PC-3 (cell line): ENCODE measurements around the gene RLIM. TPM values are rescaled to one million over a fixed set of nuclear protein-coding genes. Genes with fewer than 3 reads are reported as not detected.

Experiments
- ATAC-seq: fragments of 200-7000 bp; cut with Tn5 transposase; 2 replicates; pipeline ENCODE4 v1.9.1; 2020; ENCODE audit warnings: mild to moderate bottlenecking, moderate library complexity
- BruUV-seq: library from RNA; stranded (reverse); fragments of 400-500 nt; replicated peaks from 2 replicates; lab custom pipeline; 2021; lab: Mats Ljungman, UMichigan
- CTCF ChIA-PET: fragments of 300-600 bp; sonication (Branson Sonifier 250); formaldehyde crosslinking; loops from one replicate; lab custom pipeline; 2022; ENCODE audit warnings: antibody characterized with exemption; lab: Charles Lee
- POLR2A ChIA-PET: fragments of 300-600 bp; sonication (Branson Sonifier 250); formaldehyde crosslinking; loops from one replicate; lab custom pipeline; 2022; ENCODE audit warnings: antibody characterized with exemption; ENCODE audit not compliant: unreplicated experiment; lab: Charles Lee
- DNase-seq: peaks from one replicate; pipeline ENCODE4 v3.0.0-alpha.2; 2015
- H2AFZ ChIP-seq: fragments of 300-600 bp; sonication (generic); 2 replicates; pipeline ENCODE4 v1.6.0; 2016; ENCODE audit warnings: antibody characterized with exemption, low read length
- H3F3A ChIP-seq: fragments of 300-600 bp; sonication (generic); one replicate; pipeline ENCODE4 v1.6.0; 2017; ENCODE audit warnings: antibody characterized with exemption, low read length, control low read depth, mild to moderate bottlenecking; ENCODE audit not compliant: unreplicated experiment
- H3K27ac ChIP-seq: fragments of 300-600 bp; sonication (generic); 2 replicates; pipeline ENCODE4 v1.5.1; 2016; ENCODE audit warnings: mild to moderate bottlenecking, low read length
- H3K27me3 ChIP-seq: fragments of 300-600 bp; sonication (generic); 2 replicates; pipeline ENCODE4 v1.6.1; 2016; ENCODE audit warnings: low read length, mixed read lengths
- H3K36me3 ChIP-seq: fragments of 300-600 bp; sonication (generic); 2 replicates; pipeline ENCODE4 v1.6.1; 2016; ENCODE audit warnings: low read depth, mixed run types, low read length, mixed read lengths
- H3K4me1 ChIP-seq: fragments of 300-600 bp; sonication (generic); 2 replicates; pipeline ENCODE4 v1.5.1; 2016; ENCODE audit warnings: low read length; ENCODE audit not compliant: insufficient read depth
- H3K4me2 ChIP-seq: fragments of 300-600 bp; sonication (generic); 2 replicates; pipeline ENCODE4 v1.6.0; 2016; ENCODE audit warnings: low read length
- H3K4me3 ChIP-seq: fragments of 300-600 bp; sonication (generic); 2 replicates; pipeline ENCODE4 v1.5.1; 2016; ENCODE audit warnings: mild to moderate bottlenecking, low read length, mixed read lengths
- H3K79me2 ChIP-seq: fragments of 300-600 bp; sonication (generic); 2 replicates; pipeline ENCODE4 v1.6.1; 2017; ENCODE audit warnings: low read length, mixed read lengths
- H3K9ac ChIP-seq: fragments of 300-600 bp; sonication (generic); 2 replicates; pipeline ENCODE4 v1.6.0; 2016; ENCODE audit warnings: mild to moderate bottlenecking, low read length
- H3K9me2 ChIP-seq: fragments of 300-600 bp; sonication (generic); replicated peaks from 2 replicates; pipeline ENCODE4 v1.6.1; 2016; ENCODE audit warnings: mixed run types, low read length, mixed read lengths
- H3K9me3 ChIP-seq: fragments of 300-600 bp; sonication (generic); 2 replicates; pipeline ENCODE4 v1.6.1; 2016; ENCODE audit warnings: low read length, mixed read lengths
- H4K20me1 ChIP-seq: fragments of 300-600 bp; sonication (generic); 2 replicates; pipeline ENCODE4 v1.6.1; 2016; ENCODE audit warnings: low read length, mixed read lengths
- CTCF ChIP-seq: fragments of 300-600 bp; sonication (generic); conservative IDR thresholded peaks from 2 replicates; pipeline ENCODE4 v1.5.1; 2017; ENCODE audit warnings: antibody characterized with exemption, low read depth, mild to moderate bottlenecking, low read length
- EZH2 ChIP-seq: fragments of 300-600 bp; sonication (generic); IDR thresholded peaks from one replicate; pipeline ENCODE4 v1.6.1; 2017; ENCODE audit warnings: antibody characterized with exemption, mild to moderate bottlenecking, low read length; ENCODE audit not compliant: unreplicated experiment
- EZH2phosphoT487 ChIP-seq: fragments of 300-600 bp; sonication (generic); IDR thresholded peaks from 2 replicates; pipeline ENCODE4 v1.6.1; 2018; ENCODE audit warnings: mild to moderate bottlenecking, antibody characterized with exemption, low read length, borderline replicate concordance
- intact Hi-C: fragments of 100-400 bp; cut with micrococcal nuclease; formaldehyde crosslinking; loops from 2 replicates; pipeline ENCODE4 v1.9.0; 2023
- total RNA-seq: library from RNA; depleted of rRNA; stranded (reverse); fragments of >200 nt; gene quantifications from 2 replicates; pipeline ENCODE4 v1.2.3, GENCODE V29; 2014

RLIM gene
- total RNA-seq, 1 experiment from 2014 or later, result 37.5 TPM

GRCh38 chrX:74593593-74593992 is 20.8 kb downstream of the RLIM start:
- intact Hi-C loops, result no loop called here
- Histone ChIP-seq H3K27ac (no peak overlapping the region), H3K79me2 (peaks cover 21% of the 10 kb centered on the region), H3K27me3 (no peaks in the 10 kb centered on the region), H3K4me3 (no peak overlapping the region), H3K9me3 (no peaks in the 10 kb centered on the region), H3K9me2 (no peaks in the 10 kb centered on the region), H3K4me1 (no peaks in the 10 kb centered on the region), H4K20me1 (peaks cover 23% of the 10 kb centered on the region), H3K9ac (no peak overlapping the region), H2AFZ (no peak overlapping the region), H3F3A (no peaks in the 10 kb centered on the region), H3K36me3 (peaks cover 53% of the 10 kb centered on the region), H3K4me2 (no peak overlapping the region)
- no peak for ATAC-seq
- DNase-seq, result no peak
- POLR2A ChIA-PET, result no interaction called here
- CTCF ChIA-PET, result no interaction called here
- no peak for TF ChIP-seq CTCF
- no peak for TF ChIP-seq EZH2phosphoT487
- TF ChIP-seq EZH2, result no peak
- no TSS peak for BruUV-seq

GRCh38 chrX:74585766-74586165 is 28.7 kb downstream of the RLIM start:
- H3K9me2 ChIP-seq, result no peaks in the 10 kb centered on the region
- no peak for ATAC-seq
- H3K4me2 ChIP-seq, result no peak overlapping the region
- POLR2A ChIA-PET, result no interaction called here
- no peak overlapping the region for H3K4me3 ChIP-seq
- no peaks in the 10 kb centered on the region for H3K27me3 ChIP-seq
- no peaks in the 10 kb centered on the region for H3K9me3 ChIP-seq
- no peaks in the 10 kb centered on the region for H3F3A ChIP-seq
- TF ChIP-seq EZH2 (no peak), EZH2phosphoT487 (no peak), CTCF (no peak)
- CTCF ChIA-PET, result no interaction called here
- DNase-seq, result no peak
- no peak overlapping the region for H3K27ac ChIP-seq
- 0 out of 2 replicates have a peak, but pooled peaks cover 10% of the 10 kb centered on the region for H4K20me1 ChIP-seq
- H3K79me2 ChIP-seq, result no peaks in the 10 kb centered on the region
- H3K36me3 ChIP-seq, result peaks cover 27% of the 10 kb centered on the region
- BruUV-seq, result no TSS peak
- no peak overlapping the region for H2AFZ ChIP-seq
- intact Hi-C loops, result no loop called here
- H3K4me1 ChIP-seq, result no peaks in the 10 kb centered on the region
- H3K9ac ChIP-seq, result no peak overlapping the region

- no peaks in the 10 kb centered on the region for H3K36me3 ChIP-seq
- no peak for TF ChIP-seq EZH2phosphoT487
- no peak for TF ChIP-seq EZH2
- no peak for TF ChIP-seq CTCF
- DNase-seq (no peak), ATAC-seq (no peak)
- H3K4me2 ChIP-seq, result no peak overlapping the region
- H3K9me2 ChIP-seq, result no peaks in the 10 kb centered on the region
- intact Hi-C loops, result no loop called here
- BruUV-seq, result no TSS peak
- no peak overlapping the region for H3K9ac ChIP-seq
- H3K4me3 ChIP-seq, result no peak overlapping the region
- ChIA-PET CTCF (no interaction called here), POLR2A (interaction anchor here (0.7 kb wide), 1 partner anchor 52 kb away, joined by 3 read pairs; no protein-coding TSS in a partner anchor)
- no peaks in the 10 kb centered on the region for H3K79me2 ChIP-seq
- 0 out of 2 replicates have a peak, but pooled peaks cover 1% of the 10 kb centered on the region for H4K20me1 ChIP-seq
- H3K27me3 ChIP-seq, result no peaks in the 10 kb centered on the region
- H2AFZ ChIP-seq, result no peak overlapping the region
- no peak overlapping the region for H3K27ac ChIP-seq
- H3K4me1 ChIP-seq, result no peaks in the 10 kb centered on the region
- H3K9me3 ChIP-seq, result no peaks in the 10 kb centered on the region
- no peaks in the 10 kb centered on the region for H3F3A ChIP-seq
Measured at GRCh38 chrX:74579597-74580198, 34.7 kb downstream of the RLIM start.
